ENCODE results near the gene GJA5.

GRCh38 chr1:147773215-147773715 lies 12.9 kb upstream of the GJA5 start:
- TF ChIP-seq EZH2 (IDR thresholded peaks at IDR 0.05; ENCODE audit: low read depth) = no peak
- TF ChIP-seq CTCF (conservative IDR thresholded peaks at IDR 0.05) = no peak

All from PC-9 (cell line).